Small intestine (tissue), 4 donors: ENCODE measurements around the gene SWSAP1. TPM values are rescaled to one million over a fixed set of nuclear protein-coding genes. Genes with fewer than 3 reads are reported as not detected.

Source experiments
- polyA plus RNA-seq, 4 donors: library from polyadenylated mRNA; stranded (reverse) in 3 of 4; unstranded in 1 of 4; fragments of 200-250 nt in 3 of 4; fragments of 120-200 nt in 1 of 4; gene quantifications; one replicate each; pipeline versions ENCODE4 v1.2.1 to v1.2.3, GENCODE V29; 2013
- donor health status: healthy with polysubstance abuse.
- donor health status: Bipolar disorder and iron deficiency.
- donor health status: healthy.

The SWSAP1 gene
- polyA plus RNA-seq, 4 donors: 3.0 to 4.0 (median 3.2) TPM

Other genes with a start within 250 kb of the SWSAP1 start
- gene SPC24, start 218.9 kb upstream of the SWSAP1 start, polyA plus RNA-seq: 10 to 100 TPM in 1 of 4 donors, 1 to 10 TPM in 1, under 1 TPM in 2; 0.27 to 10.9 (median 4.2) TPM
- gene KANK2, start 177.1 kb upstream of the SWSAP1 start, polyA plus RNA-seq: 10 to 100 TPM; 10.7 to 83.6 (median 45.5) TPM
- gene ANGPTL8, start 135.0 kb upstream of the SWSAP1 start, polyA plus RNA-seq: 10 to 100 TPM in 1 of 4 donors, under 1 TPM in 1, not detected in 2; 0.16 to 13.0 TPM
- gene DOCK6, start 112.1 kb upstream of the SWSAP1 start, polyA plus RNA-seq: 10 to 100 TPM; 44.4 to 68.0 (median 51.0) TPM
- gene TSPAN16, start 78.5 kb upstream of the SWSAP1 start, polyA plus RNA-seq: not detected
- gene RAB3D, start 35.0 kb upstream of the SWSAP1 start, polyA plus RNA-seq: 10 to 100 TPM in 2 of 4 donors, 1 to 10 TPM in 2; 3.6 to 78.7 (median 9.3) TPM
- gene TMEM205, start 28.4 kb upstream of the SWSAP1 start, polyA plus RNA-seq: 100 to 1,000 TPM in 1 of 4 donors, 10 to 100 TPM in 3; 39.8 to 127 (median 86.7) TPM
- gene CCDC159, start 28.1 kb upstream of the SWSAP1 start, polyA plus RNA-seq: 10 to 100 TPM; 24.1 to 70.4 (median 50.3) TPM
- gene PLPPR2, start 19.2 kb upstream of the SWSAP1 start, polyA plus RNA-seq: 1 to 10 TPM; 3.1 to 9.7 (median 6.2) TPM
- 10 to 100 TPM in 1 of 4 donors, 1 to 10 TPM in 2, under 1 TPM in 1; 0.45 to 12.0 (median 2.0) TPM for gene EPOR, start 9.6 kb downstream of the SWSAP1 start, polyA plus RNA-seq
- gene RGL3, start 44.6 kb downstream of the SWSAP1 start, polyA plus RNA-seq: 1 to 10 TPM in 3 of 4 donors, not detected in 1; 1.1 to 5.6 (median 1.5) TPM
- under 1 TPM in 2 of 4 donors, not detected in 2; 0.25 to 0.30 TPM for gene ODAD3, start 60.5 kb downstream of the SWSAP1 start, polyA plus RNA-seq
- gene PRKCSH, start 61.0 kb downstream of the SWSAP1 start, polyA plus RNA-seq: 100 to 1,000 TPM; 118 to 453 (median 160) TPM
- gene ELAVL3, start 106.4 kb downstream of the SWSAP1 start, polyA plus RNA-seq: 1 to 10 TPM in 1 of 4 donors, under 1 TPM in 3; 0.30 to 2.1 (median 0.63) TPM
- gene ZNF653, start 131.2 kb downstream of the SWSAP1 start, polyA plus RNA-seq: 10 to 100 TPM in 2 of 4 donors, 1 to 10 TPM in 2; 7.5 to 25.1 (median 10.4) TPM
- 100 to 1,000 TPM in 1 of 4 donors, 10 to 100 TPM in 3; 39.9 to 106 (median 86.9) TPM for gene ECSIT, start 154.5 kb downstream of the SWSAP1 start, polyA plus RNA-seq
- 10 to 100 TPM in 2 of 4 donors, 1 to 10 TPM in 2; 1.1 to 44.8 (median 15.9) TPM for gene CNN1, start 164.2 kb downstream of the SWSAP1 start, polyA plus RNA-seq
- 10 to 100 TPM; 39.0 to 80.3 (median 53.5) TPM for gene ELOF1, start 184.6 kb downstream of the SWSAP1 start, polyA plus RNA-seq
- gene ACP5, start 203.0 kb downstream of the SWSAP1 start, polyA plus RNA-seq: 100 to 1,000 TPM in 1 of 4 donors, 10 to 100 TPM in 3; 22.8 to 195 (median 33.3) TPM
- gene ZNF627, start 222.8 kb downstream of the SWSAP1 start, polyA plus RNA-seq: 10 to 100 TPM in 1 of 4 donors, 1 to 10 TPM in 3; 3.8 to 15.7 (median 6.0) TPM